GF-D8 (cell line): ENCODE measurements around the gene CLNK.
"Not testable (repeated sequence)": the region's sequence is repeated elsewhere in the genome, so short reads cannot be mapped to it uniquely, and the experiment has no call there.

Experiments used
- DNase-seq: peaks from one replicate; lab custom pipeline; 2025; lab: John Stamatoyannopoulos, UW

CLNK gene

DNA sequence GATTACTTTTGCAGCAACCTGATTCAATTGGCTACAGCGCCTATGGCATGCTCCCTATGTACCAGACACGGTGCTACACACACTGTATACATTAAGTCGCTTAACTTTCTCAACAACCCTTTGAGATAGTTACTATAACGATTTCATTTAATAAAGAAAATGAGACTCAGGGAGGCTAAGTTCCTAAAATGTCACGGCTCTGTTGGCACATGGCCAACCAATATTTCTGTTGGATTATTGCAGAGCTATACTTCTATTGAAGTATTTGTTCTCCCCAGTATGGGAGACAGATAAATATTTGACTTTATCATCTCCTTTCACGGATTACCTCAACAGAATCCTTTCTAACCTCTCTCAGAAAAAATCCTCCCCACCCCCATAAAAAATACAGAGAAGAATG lies 25.3 kb downstream of the CLNK start:
- no peak for DNase-seq

DNA sequence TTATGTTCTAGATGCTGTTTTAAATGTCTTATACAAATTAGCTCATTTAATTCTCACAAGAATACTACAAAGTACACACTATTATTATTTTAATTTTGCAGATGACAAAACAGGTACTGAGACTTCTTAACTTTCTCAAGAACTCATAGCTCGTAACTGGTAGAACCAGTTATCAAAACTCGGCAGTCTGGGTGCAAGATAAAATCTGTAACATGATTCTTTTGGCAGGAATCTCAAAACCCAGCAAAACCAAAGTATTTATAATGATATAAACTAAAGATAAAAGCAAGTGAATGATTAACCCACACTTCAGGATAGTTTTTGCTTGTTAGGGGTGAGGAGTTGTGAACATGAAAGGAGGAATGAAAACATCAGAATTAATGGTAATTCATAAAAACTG lies 27.6 kb downstream of the CLNK start:
- DNase-seq, result no peak

DNA sequence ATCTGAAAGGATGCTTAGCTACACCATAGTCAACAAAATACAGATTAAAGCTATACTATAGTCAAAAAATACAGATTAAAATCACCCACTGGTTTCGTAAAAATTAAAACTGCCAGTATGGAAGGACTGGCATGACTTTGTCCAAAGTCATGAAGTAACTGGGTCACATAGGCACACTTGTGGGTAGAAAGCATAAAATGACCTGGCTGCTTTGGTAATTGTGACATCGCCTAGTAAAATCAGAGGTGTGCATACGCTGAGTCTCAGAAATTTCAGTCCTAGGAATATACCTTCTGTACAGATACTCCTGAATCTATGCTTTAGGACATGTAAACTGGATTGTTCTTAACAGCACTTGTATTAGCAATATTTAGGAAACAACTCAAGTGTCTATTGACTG lies 28.1 kb downstream of the CLNK start:
- DNase-seq, result no peak

DNA sequence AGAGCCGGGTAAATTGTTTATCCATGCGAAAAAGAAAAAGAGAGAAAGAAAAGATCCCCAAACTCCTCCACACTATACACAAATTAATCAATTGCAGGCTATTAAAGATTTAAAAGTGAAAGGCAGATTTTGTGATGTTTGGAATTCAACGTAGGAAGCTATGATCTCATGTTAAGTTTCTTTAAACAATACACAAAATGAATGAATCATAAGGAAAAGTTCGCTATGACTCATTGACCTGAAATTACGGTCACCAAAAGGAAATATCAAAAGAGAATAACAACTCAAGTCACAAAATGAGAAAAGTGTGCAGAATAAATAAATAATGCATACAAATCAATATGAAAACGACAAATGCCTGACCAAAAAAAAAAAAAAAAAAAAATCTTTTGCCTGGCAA lies 28.6 kb downstream of the CLNK start:
- no peak for DNase-seq

DNA sequence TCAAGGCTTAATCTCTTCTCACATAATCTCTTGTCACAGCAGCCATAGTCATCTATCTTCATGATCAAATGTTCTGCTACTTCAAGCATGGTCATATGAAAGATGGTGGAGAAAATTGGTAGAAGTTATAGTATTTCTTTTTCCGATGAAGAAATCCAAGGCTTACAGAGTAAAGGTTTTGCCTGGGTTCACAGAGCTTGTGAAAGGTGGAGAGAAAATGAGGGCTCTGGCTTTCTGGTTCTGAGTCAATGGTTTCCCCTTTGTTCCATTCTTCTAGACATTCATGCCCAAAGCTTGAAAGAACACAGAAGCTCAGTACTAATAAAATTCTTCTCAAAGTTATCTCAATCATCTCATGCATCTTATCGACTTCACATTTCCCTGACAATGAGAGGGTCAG lies 36.1 kb downstream of the CLNK start:
- no peak for DNase-seq

DNA sequence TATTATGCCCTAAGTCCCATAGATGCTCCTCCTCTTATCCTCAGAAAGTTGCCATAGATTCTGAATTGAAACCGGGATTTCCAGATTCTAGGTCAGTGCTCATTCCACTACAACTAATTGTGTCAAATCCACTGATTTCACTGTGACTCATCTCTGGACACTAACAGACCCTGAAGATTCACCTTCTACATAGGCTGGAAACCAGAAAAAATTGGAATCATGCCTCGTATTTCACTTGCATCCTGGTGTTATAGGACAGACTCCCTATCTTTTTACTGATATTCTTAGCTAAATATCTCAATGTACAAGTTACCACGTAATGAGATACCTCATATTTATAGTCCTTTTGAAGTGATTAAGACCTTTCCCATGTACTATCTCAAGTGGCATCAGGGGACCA lies 36.7 kb downstream of the CLNK start:
- DNase-seq, result no peak

DNA sequence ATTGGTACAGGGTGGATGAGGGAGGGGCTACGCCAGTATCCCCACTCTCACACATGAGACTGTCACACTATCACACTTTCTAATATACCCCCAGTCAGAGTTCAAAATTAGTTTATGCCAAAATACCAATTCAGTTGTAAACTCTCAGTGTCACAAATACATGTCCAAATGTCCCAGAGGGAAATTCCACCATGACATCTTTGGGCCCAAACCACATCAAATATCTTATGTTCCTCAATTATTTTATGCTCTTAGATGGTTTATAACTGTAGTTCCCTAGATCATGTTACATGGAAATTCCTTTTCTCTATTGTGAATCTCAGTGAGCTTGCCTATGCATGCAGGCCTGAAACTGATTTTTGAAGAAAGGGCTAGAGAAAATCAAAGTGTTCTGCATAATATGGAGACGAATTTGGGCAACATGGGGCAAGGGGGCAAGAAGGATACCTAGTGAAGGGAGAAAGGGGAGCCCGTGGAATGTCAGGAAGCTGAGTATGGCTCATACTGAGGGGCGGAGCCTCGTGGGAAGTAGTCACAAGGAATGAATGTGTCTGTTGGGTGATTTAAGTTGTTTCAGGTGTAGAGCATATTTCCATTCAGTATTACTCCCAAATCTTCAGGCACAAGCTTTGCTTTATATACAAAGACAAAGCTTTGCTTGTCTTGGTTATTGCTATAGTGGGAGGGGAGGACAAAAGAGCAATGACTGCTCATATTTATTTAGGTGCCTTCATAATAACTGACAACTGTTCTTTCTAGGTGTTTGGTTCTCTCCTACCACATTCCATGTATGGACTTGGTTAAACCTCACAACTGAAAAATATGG lies 40.8 kb downstream of the CLNK start:
- no peak for DNase-seq

DNA sequence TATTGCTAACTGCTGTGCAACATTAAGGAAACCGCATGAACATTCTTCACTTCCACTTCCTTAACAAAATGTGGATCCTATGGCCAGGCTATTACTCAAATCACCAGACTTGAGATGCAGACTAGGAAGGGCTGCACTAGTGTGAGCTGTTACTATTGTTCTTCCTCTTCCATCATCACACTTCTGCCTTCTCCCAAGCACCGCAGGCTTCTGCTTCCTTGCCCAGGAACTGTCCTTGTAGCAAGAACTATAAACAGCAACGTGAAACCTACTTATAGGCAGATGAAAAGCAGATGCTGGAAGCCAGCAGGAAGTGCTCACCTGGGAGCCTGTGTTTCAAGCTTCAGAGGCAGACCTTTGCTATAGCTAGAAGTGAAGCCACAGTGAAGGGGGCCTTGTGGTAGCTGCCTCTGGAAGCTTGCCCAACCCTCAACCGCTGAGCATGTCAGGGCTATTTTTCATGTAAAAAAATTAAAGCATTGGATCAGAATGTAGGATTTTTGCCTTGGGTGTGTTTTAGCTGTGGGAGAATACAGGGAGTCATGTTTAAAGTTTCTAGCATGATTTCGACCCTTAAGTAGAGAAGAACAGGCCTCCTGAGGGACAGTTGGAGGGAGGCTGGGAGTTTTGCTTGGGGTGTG lies 43.9 kb downstream of the CLNK start:
- DNase-seq, result no peak

DNA sequence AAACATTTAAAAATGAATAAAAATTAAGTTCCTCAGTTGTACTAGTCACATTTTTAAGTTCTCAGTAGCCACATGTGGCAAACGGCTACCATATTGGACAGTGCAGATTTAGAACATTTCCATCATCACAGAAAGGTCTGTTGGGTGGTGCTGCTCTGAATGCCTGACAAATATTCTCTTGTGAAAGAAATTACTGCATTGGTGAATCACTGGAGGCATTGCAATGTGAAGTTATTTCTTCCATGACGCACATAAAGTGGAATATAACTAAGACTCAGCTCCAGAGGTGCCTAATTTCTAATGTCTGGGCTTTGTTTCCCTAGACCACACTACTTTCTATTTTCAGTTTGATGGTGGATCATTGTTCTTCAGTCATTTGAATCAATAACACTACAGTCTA lies 44.9 kb downstream of the CLNK start:
- DNase-seq, result no peak

DNA sequence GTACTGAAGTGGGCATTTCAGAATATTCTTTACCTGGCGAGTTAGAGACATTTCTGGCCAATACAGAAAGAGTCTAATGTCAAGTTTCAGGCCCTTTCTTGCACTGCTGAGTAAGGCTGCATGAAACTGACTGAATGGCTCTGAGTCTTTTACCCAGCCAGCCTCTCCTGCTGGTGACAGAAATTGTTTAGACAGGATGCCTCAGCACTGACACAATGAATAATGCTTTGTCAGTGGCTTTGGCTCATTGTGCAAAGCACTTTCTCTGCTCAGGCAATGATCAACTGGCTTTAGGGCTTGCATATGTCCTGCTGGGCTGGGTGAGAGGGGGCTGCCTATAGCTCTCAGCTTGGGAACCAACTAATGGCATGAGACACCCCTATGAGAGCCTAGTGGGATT lies 45.5 kb downstream of the CLNK start:
- DNase-seq, result no peak

DNA sequence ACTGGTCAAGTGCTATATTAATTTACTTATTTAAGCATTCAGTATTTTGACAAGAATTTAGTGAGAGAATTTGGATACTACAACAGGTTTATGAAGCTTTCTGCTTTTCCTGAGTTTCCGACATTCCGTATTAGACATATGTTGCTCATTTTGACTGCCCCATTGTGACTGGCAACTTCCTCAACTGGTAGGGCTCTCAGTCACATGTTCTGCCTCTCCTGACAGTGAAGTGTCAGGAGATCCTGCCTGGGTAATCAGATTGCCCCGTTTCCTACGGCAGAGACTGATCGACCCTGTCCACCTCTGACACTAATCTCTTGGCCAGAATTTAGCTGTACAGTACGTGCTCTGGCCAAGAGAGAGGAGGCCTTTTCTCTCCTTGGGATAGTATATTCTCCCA lies 49.5 kb downstream of the CLNK start:
- no peak for DNase-seq

DNA sequence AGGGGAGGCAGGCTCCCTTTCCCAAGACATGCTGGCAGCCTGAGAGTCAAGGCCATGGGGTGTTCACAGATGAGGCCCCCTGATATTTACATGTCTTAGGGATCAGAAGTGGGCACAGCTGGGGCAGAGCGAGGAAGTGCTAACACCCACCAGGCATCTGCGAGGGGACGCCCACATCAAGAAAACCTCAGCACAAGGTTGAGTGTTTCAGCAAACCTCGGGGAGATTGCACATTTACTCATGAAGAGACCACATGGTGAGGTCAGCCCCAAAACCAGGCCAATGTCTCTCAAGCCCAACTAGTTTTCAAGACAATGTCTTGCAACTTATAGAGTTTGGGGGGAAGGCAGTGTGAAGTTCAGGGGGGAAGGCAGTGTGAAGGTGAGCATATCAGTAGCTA lies 55.2 kb downstream of the CLNK start:
- no peak for DNase-seq

DNA sequence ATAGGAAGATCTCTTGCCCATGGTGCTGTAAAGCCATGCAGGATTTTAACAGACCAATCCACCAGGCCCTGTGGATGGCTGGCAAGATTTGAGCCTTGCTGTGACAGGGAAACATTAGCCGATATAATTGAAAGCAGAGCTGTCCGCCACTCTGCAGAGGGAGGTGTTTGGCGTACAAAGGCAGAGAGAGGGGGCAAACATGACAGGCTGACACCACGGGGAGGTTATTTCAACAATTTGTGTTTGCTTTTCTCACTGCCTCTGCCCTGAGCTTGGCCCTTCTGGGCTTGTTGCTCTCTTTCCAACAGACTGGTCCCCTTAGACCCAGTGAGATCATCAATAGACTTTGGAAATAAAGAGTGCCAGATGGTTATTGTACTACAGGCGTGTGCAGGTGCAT lies 59.4 kb downstream of the CLNK start:
- no peak for DNase-seq

DNA sequence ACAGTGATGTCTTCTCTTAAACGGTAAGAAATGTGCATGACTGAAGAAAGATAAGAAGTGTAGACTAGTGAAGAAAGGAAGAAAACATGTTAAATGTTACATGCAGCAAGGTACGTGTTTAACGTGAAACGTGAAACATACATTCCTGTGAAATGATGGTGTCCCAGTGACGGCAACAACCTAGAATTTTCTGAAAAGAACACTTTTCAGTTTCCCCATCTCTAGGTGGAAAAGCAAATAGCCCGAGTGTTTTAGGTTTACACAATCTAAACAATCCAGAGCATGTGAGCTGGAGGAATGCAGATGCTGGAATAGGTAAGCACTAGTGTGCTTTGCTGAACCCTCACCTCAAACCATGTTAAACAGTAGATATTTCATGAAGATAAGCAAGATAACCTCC lies 60.7 kb downstream of the CLNK start:
- no peak for DNase-seq

DNA sequence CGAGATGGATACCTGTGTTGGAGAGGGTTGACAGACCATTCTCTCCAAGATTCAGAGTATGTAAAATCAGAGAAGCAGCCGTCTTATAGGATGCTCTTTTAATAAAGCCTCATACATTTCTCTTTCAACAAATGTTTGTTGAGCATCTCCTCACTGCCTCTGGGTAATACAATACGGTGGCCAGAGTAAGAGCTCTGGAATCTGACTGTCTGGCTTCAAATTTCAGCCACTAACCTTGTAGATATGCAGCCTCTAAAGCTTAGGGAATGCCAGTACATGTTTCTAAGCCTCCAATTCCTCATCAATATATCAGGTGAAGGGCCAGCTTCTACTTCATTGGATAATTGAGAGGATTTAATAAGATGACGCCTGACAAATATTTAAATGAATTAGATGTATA lies 61.3 kb downstream of the CLNK start:
- no peak for DNase-seq

DNA sequence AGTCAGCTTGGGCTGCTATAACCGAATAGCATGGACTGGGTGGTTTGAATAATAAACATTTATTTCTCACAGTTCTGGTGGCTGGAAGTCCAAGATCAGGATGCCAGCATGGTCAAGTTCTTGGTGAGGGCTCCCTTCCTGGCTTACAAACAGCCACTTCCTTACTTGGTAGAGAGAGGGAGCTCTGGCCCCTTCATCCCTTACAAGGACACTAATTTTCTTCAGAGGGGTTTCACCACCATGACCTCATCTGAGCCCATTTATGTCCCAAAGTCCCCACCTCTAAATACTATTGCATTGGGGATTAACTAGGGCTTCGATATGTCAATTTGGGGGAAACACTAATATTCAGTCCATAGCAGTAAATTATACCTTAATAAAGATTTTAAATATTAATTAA lies 61.8 kb downstream of the CLNK start:
- no peak for DNase-seq

DNA sequence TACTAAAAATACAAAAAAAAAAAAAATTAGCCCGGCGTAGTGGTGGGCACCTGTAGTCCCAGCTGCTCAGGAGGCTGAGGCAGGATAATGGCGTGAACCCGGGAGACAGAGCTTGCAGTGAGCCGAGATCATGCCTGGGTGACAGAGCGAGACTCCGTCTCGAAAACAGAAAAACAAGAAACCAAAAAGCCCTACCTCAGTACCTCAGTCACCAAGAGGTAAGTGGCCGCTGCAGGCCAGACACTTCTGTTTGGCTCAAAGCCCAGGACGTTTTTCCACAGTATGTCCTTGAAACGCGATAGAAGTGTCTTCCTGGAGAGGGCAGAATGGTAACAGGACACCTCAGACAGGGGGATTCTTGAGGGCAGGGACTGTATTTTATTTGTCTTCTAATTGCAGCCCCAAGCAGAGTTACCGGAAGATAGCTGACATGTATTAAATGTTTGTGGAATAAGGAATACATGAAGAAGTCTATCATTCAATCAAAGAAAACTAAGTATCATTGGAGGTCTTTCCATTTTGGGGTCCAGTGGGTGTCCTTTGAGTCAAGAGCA lies 63.6 kb downstream of the CLNK start:
- DNase-seq, result no peak

DNA sequence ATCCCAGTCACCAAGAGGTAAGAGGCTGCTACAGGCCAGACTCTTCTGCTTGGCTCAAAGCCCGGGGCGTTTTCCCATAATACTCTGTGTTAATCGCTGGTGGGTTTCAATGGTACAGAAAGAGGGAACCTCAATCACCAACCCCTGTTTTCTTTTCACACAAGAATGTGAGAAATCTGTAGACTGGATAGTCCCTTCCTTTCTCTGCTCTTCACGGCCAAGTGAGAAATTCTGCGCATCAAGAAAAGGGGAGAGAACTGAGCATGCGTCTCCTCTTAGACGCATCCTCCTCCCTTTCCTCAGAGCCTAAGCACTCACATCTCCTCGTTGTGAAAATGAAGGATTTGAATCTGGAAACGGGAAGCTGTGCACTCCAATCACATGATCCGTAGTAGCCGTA lies 64.7 kb downstream of the CLNK start:
- DNase-seq, result no peak

DNA sequence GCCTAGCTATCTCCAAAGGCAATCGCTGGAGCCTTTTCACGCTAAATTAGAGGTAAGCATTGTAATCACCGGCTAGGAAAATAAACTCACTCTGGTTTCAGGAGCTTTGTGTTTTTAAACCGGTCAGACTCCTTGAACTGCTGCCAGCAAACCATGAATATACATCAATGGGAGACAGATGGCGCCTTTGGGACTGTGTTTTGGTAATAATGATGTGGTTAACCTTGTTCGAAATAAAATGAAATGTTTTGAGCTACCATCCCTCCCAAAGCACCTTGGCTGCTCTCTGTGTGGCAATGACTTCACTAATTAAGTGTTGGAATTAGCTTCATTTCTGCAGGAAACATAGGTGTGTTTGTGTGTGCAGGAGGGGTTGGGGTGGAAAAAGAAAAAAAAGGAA lies 65.3 kb downstream of the CLNK start:
- DNase-seq, result no peak

DNA sequence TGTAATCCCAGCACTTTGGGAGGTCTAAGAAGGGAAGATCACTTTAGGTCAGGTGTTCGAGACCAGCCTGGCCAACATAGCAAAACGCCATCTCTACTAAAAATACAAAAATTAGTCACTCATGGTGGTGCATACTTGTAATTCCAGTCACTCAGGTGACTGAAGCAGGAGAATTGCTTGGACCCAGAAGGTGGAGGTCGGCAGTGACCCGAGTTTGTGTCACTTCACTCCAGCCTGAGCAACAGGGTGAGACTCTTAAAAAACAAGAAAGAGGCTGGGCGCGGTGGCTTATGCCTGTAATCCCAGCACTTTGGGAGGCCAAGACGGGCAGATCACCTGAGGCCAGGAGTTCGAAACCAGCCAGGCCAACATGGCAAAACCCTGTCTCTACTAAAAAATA lies 69.6 kb downstream of the CLNK start:
- DNase-seq, result not testable (repeated sequence)

DNA sequence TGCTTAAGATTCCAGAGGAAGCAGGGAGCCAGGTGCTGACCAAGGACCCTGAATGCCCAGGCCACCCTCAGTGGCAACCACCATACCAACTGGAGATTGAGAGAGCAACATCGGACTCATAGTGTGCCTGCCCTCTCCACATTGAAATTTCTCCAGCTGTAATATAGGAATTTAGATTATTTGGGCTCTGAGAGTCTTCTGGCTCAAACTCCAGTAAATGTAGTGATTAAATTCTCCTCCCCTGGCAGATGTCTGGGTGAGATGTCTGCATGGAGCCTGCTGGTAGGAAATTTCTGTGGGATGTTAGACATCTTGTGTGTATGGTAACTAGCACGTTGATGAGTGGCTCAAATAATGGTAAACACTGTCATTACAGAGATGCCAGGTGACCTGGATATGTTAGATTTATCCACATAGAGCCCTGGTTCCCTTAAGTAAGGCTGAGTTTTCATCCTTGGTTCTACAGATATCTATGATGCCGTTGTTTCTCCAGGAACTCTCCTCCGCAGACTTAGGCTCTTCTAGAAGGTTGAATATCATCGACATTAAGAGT lies 70.6 kb downstream of the CLNK start:
- no peak for DNase-seq

DNA sequence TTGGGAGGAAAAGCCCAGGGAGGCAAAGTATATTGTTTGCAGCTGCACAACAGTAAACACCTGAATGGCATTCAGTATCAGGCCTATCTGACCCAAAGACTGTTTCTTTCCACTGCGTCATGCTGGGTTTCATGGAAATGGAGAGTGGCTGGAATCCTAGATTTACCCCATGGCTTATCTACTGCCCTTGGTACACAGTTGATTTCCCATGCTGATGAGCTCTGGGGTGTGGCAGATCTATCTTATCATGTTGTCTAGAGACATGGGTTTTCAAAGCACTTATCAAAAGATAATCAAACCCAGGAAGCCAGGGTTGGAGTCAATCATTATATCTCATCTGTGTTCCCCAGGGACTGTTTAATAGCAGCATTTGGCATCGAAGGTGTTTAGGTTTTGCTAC lies 72.1 kb downstream of the CLNK start:
- no peak for DNase-seq

DNA sequence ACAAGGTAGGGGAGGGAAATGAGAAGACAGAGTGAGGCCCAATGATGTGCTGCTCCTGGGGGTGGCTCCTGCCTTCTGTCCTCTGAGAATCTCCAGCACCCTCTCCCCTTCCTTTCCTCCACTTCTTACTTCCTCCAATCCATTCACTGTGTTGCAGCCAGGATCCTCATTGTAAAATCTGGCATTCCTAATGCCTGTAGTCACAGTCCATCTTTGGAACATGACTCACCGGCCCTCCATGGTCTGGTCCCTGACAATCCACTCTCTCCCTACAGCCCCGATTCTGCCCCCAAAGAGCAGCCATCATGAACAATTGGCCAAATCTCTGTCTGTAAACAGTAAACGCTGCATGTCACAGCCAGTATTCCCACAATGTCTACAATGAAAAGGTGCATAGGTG lies 72.9 kb downstream of the CLNK start:
- DNase-seq, result no peak
